Stimulated activated CD4-positive, alpha-beta T cell treated with anti-CD3 and anti-CD28 coated beads, TNF-alpha, amount 100 ng/mL, for 1 hour (primary cell): Measurements from ENCODE around the gene IQCC.

Source experiments
- DNase-seq, 3 donors: peaks; one replicate each; pipeline ENCODE4 v3.0.0-alpha.2; 2020; ENCODE audit warnings: low read depth in 3 of 3, low spot score in 1 of 3

The IQCC gene

DNA sequence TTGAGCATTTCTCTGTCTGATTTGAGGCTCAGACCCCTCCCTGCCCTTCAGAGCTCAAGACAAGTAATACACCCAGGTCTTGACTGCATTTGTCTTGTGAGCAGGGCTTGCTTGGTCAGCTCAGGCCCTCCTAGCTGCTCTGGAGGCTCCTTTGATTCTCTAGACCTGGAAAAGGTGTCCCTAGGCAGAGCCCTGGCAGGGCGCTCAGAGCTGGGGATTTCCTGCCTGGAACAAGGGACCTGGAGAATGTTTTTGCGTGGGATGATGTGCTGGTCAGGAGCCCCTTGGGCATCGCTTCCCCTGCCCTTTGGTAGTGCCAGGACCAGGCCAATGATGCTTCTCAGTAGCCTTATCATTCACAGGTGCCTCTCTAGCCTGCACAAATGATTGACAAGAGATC is 9.9 kb upstream of the IQCC start:
- DNase-seq, result no peak

- no peak for DNase-seq
Measured at GRCh38 chr1:32195972-32196823, 9.3 kb upstream of the IQCC start.

GRCh38 chr1:32197074-32197473 is 8.4 kb upstream of the IQCC start:
- DNase-seq, result no peak

DNA sequence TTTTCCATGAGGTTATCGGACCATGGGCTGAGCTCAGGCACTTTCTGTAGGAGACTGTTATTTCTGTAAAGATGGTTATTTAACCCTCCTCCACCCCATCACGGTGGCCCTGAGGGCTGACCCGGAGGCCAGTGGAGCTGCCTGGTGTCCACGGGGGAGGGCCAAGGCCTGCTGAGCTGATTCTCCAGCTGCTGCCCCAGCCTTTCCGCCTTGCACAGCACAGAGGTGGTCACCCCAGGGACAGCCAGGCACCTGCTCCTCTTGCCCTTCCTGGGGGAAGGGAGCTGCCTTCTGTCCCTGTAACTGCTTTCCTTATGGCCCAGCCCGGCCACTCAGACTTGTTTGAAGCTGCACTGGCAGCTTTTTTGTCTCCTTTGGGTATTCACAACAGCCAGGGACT is 7.6 kb upstream of the IQCC start:
- no peak for DNase-seq

- no peak for DNase-seq
Measured at GRCh38 chr1:32198237-32199042, 7.0 kb upstream of the IQCC start.

- no peak for DNase-seq
Measured at GRCh38 chr1:32199043-32199716, 6.3 kb upstream of the IQCC start.

DNA sequence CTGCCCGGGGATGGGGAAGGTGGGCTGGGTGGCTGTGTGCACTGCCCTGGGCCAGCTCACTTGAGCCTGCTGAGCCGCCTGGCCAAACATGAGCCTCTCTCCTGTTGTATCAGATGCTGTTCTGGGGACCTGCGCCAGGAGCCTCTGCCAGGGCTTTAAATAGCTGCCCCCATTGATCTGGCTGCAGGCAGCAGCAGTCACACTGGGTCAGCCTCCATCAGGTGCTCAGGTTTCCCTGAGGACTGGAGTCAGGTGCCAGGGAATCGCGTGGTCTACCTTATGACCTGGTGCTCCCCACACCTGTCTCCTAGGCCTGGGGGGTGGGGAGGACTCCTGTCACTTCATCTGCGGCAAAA is 5.8 kb upstream of the IQCC start:
- no peak for DNase-seq

DNA sequence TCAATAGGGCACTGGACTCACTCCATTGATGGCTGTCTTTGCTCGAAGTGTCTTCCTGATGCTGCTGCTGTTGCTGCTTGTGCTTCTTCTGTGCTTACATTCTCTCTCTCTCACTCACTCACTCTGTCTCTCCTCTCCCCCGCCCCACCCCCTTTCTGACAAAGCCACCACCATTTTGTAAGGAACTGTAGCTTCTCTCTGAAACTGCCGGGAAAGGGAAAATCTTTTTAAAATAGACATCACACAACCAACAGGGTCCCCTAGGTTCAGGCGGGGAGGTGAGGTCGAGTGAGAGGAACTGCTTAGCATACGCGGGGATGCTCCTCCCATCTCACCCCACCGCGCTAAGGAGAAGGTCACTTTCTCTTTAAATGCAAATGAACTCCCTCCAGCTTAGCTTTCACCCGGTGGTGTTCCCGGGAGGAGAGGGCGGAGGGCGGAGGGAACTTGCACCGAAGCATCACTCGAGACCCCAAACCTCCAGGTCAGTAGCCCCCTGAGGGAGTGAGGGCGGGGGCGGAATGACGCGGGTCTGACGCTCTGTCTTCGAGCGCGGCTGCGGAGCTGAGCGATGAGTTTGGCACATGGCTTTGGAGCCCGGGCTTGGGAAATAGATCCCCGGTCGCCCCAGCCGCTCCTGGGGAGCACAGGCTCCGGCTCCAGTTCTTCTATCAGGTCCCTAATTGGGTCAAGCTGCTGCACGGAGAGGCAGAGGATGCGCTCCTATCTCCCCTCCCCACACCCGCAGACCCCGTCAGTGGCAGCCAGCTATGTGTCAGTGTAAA is 5.1 kb upstream of the IQCC start, which contains the start of gene CCDC28B:
TSS of gene CCDC28B (plus strand) at position 370 of the 785 bp plus-strand sequence. CDS start 1,341 bp downstream, outside the sequence.
- peak in 1 of 3 donors; percentile 37 for DNase-seq

DNA sequence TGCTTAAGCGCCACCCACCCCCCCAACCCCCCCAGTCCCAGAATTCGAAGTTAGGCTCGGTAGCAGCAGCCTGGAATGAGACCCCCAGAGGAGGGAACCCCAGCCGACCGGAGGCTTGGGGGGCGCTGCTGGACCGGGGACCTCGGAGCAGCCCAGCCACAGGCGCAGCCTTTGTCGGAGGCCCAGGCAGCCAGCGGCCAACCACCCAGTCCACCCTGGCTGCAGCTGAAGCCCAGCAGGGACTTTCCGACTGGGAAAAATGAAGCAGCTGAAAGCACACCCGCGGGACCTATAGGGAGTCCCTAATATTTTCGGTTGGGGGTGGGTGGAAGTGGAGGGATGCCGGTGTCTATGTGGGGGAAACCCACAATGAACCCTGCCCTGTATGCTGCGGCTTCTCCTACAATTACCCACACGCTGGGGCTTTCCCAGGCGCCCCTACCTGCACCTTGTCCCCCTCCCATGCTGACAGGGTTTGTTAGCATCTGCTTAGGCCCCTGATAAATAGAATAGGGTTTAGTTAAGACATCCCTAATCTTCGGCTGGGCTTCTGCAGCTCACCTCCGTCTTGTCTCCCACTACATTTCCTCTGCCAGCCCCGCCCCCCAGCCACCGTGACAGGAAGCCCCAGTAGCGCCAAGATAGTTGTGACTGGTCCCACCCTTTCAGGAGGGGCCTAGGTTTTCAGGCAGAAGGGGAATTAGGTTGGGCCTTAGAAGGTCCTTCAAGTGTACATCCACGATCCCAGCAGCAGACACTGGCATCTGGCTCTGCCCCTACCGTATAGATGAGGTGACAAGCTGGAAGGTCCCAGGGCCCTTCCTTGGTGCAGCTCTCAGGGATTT is 4.2 kb upstream of the IQCC start:
- DNase-seq, result peak; percentile 35 to 61 (median 41)

- no peak for DNase-seq
Measured at GRCh38 chr1:32204943-32205361, 519 bp upstream of the IQCC start.

- no peak for DNase-seq
Measured at GRCh38 chr1:32208469-32208868, 3.0 kb downstream of the IQCC start.

DNA sequence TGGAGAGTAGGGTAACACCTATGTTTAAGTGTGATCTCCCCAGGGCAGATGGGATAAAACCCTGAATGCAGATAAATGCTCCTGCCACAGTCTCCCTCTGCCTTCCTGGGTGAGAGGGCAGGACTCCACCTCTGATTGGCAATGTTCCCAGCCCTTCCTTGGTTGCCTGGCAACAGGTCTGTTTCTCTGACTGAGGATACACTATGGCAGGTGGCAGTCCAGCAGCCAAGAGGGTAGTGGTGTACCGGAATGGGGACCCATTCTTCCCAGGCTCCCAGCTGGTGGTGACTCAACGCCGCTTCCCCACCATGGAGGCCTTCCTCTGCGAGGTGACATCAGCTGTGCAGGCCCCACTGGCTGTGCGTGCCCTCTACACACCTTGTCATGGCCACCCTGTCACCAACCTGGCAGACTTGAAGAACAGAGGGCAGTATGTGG is 3.4 kb downstream of the IQCC start, which contains the start of gene DCDC2B:
TSS of gene DCDC2B (plus strand) at position 199 of the 438 bp plus-strand sequence. CDS start at position 204, 5 bp downstream.
- no peak for DNase-seq

DNA sequence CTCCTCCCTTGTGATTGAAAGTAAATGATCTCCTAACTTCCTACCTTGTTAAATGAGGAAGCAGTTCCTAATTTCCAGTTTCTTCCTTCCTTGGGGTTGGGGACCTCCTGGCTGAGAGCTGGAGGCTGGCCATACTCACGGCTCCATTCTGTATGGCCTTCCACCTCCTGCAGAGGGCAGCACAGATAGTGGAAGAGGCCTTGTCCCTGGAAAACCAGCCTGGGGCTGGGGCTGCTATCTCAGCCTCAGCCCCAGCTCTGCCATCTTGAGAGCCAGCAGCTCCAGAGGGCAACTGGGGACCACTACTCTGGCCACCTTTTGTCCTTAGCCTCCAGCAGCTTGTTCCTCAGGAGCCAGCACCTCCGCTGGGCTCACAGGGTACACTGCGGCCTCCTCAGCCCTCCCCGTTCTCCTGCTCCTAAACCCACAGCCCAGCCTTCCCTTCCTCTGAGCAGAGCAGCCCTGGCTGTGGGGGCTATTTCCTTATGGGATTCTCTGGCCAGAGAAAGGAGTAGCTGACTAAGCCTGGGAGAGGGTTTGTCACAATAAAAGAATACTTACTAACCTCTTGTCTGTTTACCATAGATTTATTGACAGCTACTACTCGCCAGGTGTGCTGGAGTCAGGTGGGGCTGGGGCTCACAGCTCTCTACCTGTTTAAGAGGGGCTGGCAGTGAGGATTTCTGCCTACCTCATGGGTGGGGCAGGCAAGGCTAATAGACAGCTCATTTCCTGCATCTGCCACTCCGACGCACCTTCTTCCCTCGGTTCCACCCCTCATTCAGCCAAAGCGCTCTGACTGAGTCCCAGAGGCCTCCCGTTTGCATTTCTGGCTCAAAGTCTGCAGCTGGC is 10.4 kb downstream of the IQCC start:
- DNase-seq, result peak in 2 of 3 donors; percentile 27 to 33

DNA sequence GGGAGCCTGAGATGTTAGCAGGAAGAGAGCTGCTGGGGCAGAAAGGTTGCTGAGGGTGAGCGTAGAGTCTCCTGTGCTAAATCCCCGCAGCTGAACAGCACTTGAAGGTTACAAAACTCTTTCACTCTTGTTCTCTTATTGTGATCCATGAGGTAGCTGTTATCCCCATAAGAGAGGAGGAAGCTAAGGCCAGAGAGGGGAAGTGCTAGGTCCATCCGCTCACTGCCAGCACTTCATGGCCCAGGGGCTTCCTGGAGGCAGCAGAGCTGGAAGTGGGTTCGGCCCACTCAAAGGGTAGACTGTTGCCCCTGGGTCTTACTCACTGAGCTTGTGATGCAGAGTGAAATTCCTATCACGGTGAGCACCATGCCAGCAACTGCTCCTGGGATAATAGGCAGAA is 11.1 kb downstream of the IQCC start:
- DNase-seq, result no peak

GRCh38 chr1:32219022-32219421 is 13.6 kb downstream of the IQCC start:
- no peak for DNase-seq

- DNase-seq, result no peak
Measured at GRCh38 chr1:32220746-32221580, 15.5 kb downstream of the IQCC start.

- no peak for DNase-seq
Measured at GRCh38 chr1:32221581-32221979, 16.1 kb downstream of the IQCC start.
